KMS-11 (cell line): ENCODE measurements around the gene SDC1.

ENCODE experiments used
- H2AFZ ChIP-seq: fragments of 200-600 bp; sonication (generic); 2 replicates; pipeline ENCODE4 v1.6.1; 2016; ENCODE audit warnings: antibody characterized with exemption, mixed run types, low read depth
- H3K27ac ChIP-seq: fragments of 200-600 bp; sonication (generic); 2 replicates; pipeline ENCODE4 v1.6.1; 2016; ENCODE audit warnings: mild to moderate bottlenecking, mixed run types
- H3K27me3 ChIP-seq: fragments of 200-600 bp; sonication (generic); 2 replicates; pipeline ENCODE4 v1.6.1; 2017; ENCODE audit warnings: mild to moderate bottlenecking, low read depth, mixed run types, moderate library complexity; ENCODE audit not compliant: insufficient read depth
- H3K36me3 ChIP-seq: fragments of 200-600 bp; sonication (generic); 2 replicates; pipeline ENCODE4 v1.6.1; 2017; ENCODE audit warnings: mild to moderate bottlenecking, mixed run types; ENCODE audit not compliant: insufficient read depth
- H3K4me1 ChIP-seq: fragments of 200-600 bp; sonication (generic); 2 replicates; pipeline ENCODE4 v1.6.1; 2016; ENCODE audit warnings: mild to moderate bottlenecking, low read depth, mixed run types; ENCODE audit not compliant: poor library complexity, severe bottlenecking
- H3K4me2 ChIP-seq: fragments of 200-600 bp; sonication (generic); 2 replicates; pipeline ENCODE4 v1.7.0; 2016; ENCODE audit warnings: mild to moderate bottlenecking, mixed run types
- H3K4me3 ChIP-seq: fragments of 200-600 bp; sonication (generic); IDR thresholded peaks from 2 replicates; pipeline ENCODE4 v1.6.1; 2017; ENCODE audit warnings: low read depth, low read length, mixed read lengths; ENCODE audit not compliant: insufficient read depth
- H3K79me2 ChIP-seq: fragments of 200-600 bp; sonication (generic); 2 replicates; pipeline ENCODE4 v1.6.1; 2016; ENCODE audit warnings: low read depth, mixed run types; ENCODE audit not compliant: insufficient read depth
- H3K9ac ChIP-seq: fragments of 200-600 bp; sonication (generic); 2 replicates; pipeline ENCODE4 v1.6.1; 2016; ENCODE audit warnings: mild to moderate bottlenecking, mixed run types
- H4K20me1 ChIP-seq: fragments of 200-600 bp; sonication (generic); 2 replicates; pipeline ENCODE4 v1.6.1; 2016; ENCODE audit warnings: mild to moderate bottlenecking, mixed run types; ENCODE audit not compliant: insufficient read depth
- CTCF ChIP-seq: fragments of 200-600 bp; sonication (generic); conservative IDR thresholded peaks from 2 replicates; pipeline ENCODE4 v1.6.1; 2017; ENCODE audit warnings: low read depth, mild to moderate bottlenecking, antibody characterized with exemption, low read length, moderate library complexity, mixed read lengths

Gene SDC1

GRCh38 chr2:20205069-20205468, 19.9 kb downstream of the SDC1 start:
- peaks cover 41% of the 10 kb centered on the region for H3K4me1 ChIP-seq
- TF ChIP-seq CTCF, result no peak

GRCh38 chr2:20203521-20204225, 21.3 kb downstream of the SDC1 start:
- Histone ChIP-seq H3K27ac (no peak overlapping the region), H3K9ac (no peak overlapping the region)

More at GRCh38 chr2:20205069-20205468, 19.9 kb downstream of the SDC1 start:
- Histone ChIP-seq H3K4me2 (no peak overlapping the region), H3K27ac (no peak overlapping the region), H3K36me3 (no peaks in the 10 kb centered on the region), H2AFZ (no peak overlapping the region), H3K79me2 (no peaks in the 10 kb centered on the region), H3K27me3 (no peaks in the 10 kb centered on the region), H3K4me3 (no peak overlapping the region), H4K20me1 (no peaks in the 10 kb centered on the region), H3K9ac (no peak overlapping the region)

GRCh38 chr2:20203072-20203471, 21.9 kb downstream of the SDC1 start:
- peaks cover 22% of the 10 kb centered on the region for H3K4me1 ChIP-seq
- H3K4me3 ChIP-seq, result no peak overlapping the region
- no peak overlapping the region for H3K9ac ChIP-seq
- no peaks in the 10 kb centered on the region for H4K20me1 ChIP-seq
- no peak overlapping the region for H3K4me2 ChIP-seq
- H3K27me3 ChIP-seq, result no peaks in the 10 kb centered on the region
- H2AFZ ChIP-seq, result no peak overlapping the region
- no peak for TF ChIP-seq CTCF
- H3K79me2 ChIP-seq, result no peaks in the 10 kb centered on the region
- no peak overlapping the region for H3K27ac ChIP-seq
- no peaks in the 10 kb centered on the region for H3K36me3 ChIP-seq

More at GRCh38 chr2:20203521-20204225, 21.3 kb downstream of the SDC1 start:
- no peaks in the 10 kb centered on the region for H3K79me2 ChIP-seq
- H4K20me1 ChIP-seq, result no peaks in the 10 kb centered on the region
- H3K4me3 ChIP-seq, result no peak overlapping the region
- no peaks in the 10 kb centered on the region for H3K27me3 ChIP-seq
- no peak overlapping the region for H2AFZ ChIP-seq
- H3K4me2 ChIP-seq, result no peak overlapping the region
- no peaks in the 10 kb centered on the region for H3K36me3 ChIP-seq
- H3K4me1 ChIP-seq, result peaks cover 28% of the 10 kb centered on the region
- TF ChIP-seq CTCF, result no peak

- no peaks in the 10 kb centered on the region for H3K27me3 ChIP-seq
- no peak overlapping the region for H3K9ac ChIP-seq
- no peaks in the 10 kb centered on the region for H4K20me1 ChIP-seq
- no peaks in the 10 kb centered on the region for H3K79me2 ChIP-seq
- no peaks in the 10 kb centered on the region for H3K36me3 ChIP-seq
- no peak for TF ChIP-seq CTCF
- H3K4me2 ChIP-seq, result no peak overlapping the region
- no peak overlapping the region for H3K4me3 ChIP-seq
- peaks cover 8% of the 10 kb centered on the region for H3K4me1 ChIP-seq
- no peak overlapping the region for H2AFZ ChIP-seq
- H3K27ac ChIP-seq, result no peak overlapping the region
These were observed 23.3 kb downstream of the SDC1 start for GRCh38 chr2:20201671-20202070.
